T-helper 2 cell treated with Interferon-gamma antibody and Interleukin-4, amounts not matched to agents 5 μg/mL and 100 μg/mL, for 36 hours (primary cell): ENCODE measurements around the gene AHCY.
"Not testable (repeated sequence)": the region's sequence is repeated elsewhere in the genome, so short reads cannot be mapped to it uniquely, and the experiment has no call there.

ENCODE experiments used
- DNase-seq: peaks from one replicate; pipeline ENCODE4 v3.0.0; 2021; ENCODE audit warnings: low spot score
- H3K27ac Mint-ChIP-seq: one replicate; pipeline ENCODE4 v1.8.0; 2021; ENCODE audit warnings: mild to moderate bottlenecking, mixed read lengths
- H3K27me3 Mint-ChIP-seq: one replicate; pipeline ENCODE4 v1.8.0; 2021; ENCODE audit warnings: low read depth, mixed read lengths
- H3K36me3 Mint-ChIP-seq: one replicate; pipeline ENCODE4 v1.8.0; 2021; ENCODE audit warnings: low read depth, mixed read lengths
- H3K4me1 Mint-ChIP-seq: one replicate; pipeline ENCODE4 v1.8.0; 2021; ENCODE audit warnings: low read depth, mixed read lengths
- H3K4me3 Mint-ChIP-seq: one replicate; pipeline ENCODE4 v1.8.0; 2022; ENCODE audit warnings: mild to moderate bottlenecking, moderate library complexity, mixed read lengths
- H3K9me3 Mint-ChIP-seq: one replicate; pipeline ENCODE4 v1.8.0; 2021; ENCODE audit warnings: mixed read lengths

The AHCY gene

DNA sequence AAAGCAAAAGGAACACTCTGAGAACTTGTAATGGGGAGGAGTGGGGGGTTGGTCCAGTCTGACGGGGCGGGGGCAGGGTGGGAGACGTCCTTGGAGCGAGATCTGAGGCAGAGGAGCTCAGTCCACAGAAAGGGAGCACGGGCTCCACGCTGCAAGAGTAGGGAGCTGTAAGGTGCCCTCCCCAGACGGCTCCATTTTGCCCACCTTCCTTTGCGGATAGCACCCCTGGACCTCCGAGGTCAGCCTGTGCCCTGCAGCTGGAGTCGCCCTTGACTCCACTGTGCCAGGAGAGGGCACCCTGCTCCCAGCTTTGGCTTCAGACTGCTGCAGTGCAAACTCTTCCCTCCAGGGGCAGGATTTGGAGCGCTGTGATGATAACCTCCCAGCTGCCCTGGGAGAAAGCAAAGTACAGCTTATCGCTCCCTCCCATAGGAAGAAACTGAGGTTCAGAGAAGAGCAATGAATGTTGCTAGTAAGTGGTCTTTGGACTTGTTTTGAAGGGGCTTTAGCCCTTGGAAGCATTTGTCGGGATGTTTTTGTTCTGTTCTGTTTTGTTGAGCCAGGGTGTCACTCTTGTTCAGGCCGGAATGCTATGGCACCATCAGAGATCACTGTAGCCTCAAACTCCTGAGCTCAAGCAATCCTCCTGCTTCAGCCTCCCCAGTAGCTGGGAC, 9.5 kb upstream of the AHCY start:
- no peak overlapping the region for H3K27ac Mint-ChIP-seq
- peak overlapping the region; percentile 38 for H3K4me3 Mint-ChIP-seq
- DNase-seq = peak; percentile 77
- H3K36me3 Mint-ChIP-seq = no peaks in the 10 kb centered on the region
- H3K4me1 Mint-ChIP-seq = peaks cover 7% of the 10 kb centered on the region
- H3K9me3 Mint-ChIP-seq = no peaks in the 10 kb centered on the region
- H3K27me3 Mint-ChIP-seq = peaks cover 25% of the 10 kb centered on the region

DNA sequence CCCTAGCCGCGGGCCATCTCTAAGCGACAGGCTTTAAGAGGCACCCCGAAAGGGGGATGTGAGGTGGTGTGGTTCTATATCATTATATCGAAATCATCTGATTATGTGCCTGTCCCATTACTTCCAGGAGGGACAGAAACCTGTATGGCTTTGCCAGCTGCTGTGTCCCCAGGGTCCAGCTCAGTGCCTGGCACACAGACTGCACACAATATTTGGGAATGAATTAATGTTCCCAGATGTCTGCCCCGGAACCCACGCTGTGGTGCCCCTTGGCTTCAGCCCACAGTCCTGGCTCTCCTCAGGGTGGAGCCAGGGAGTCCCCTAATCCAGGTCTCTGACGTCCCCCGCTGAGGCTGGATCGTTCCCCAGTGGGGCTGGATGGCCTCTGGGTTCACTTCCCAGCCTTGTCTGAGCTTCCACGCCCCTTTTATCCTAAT, 8.9 kb upstream of the AHCY start:
- no peaks in the 10 kb centered on the region for H3K9me3 Mint-ChIP-seq
- DNase-seq = no peak
- no peaks in the 10 kb centered on the region for H3K36me3 Mint-ChIP-seq
- H3K27ac Mint-ChIP-seq = no peak overlapping the region
- peaks cover 7% of the 10 kb centered on the region for H3K4me1 Mint-ChIP-seq
- H3K4me3 Mint-ChIP-seq = no peak overlapping the region
- H3K27me3 Mint-ChIP-seq = peaks cover 25% of the 10 kb centered on the region

DNA sequence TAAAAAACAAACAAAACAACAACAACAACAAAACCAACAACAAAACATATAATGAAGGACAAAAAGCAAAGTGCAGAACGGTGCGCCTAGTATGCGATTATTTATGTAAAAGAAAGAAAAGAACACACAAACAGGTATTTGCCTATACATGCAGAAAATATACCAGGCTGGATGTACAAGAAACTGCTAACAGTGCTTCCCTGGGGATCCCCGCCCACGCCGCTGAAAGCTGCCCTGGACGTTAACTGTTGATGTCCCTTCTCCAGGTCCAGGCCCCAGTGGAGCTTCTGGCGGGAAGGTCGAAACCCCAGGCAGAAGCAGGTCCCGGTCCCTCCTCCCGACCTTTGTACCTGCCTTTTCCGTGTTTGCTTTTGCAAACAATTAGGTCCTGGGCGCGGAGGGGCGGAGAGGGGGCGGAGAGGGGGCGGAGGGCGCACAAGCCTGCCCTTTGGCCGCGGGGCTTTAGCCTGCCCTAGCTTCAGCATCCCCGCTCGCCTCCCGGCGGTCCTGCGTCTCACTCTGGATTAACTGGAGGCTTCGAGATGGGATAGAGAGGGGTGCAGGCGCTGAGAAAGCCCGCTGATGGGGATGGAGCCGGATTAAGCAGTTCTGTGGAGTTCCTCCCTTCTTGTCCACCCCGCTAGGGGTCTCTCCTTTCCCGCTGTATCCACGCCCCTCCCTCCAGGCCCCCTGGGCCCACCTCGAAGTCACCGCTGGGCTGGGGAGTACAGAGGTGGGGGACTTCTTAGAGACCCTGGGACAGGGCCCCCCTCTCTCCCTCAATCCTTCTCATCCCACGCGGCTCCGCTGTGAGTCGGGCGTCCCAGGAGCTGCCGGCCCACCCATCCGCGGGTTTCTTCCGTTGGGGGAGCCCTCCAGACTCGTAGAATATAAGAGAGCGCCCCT, 8.2 kb upstream of the AHCY start:
- Mint-ChIP-seq H3K36me3 (no peaks in the 10 kb centered on the region), H3K27ac (no peak overlapping the region), H3K27me3 (peaks cover 25% of the 10 kb centered on the region), H3K9me3 (no peaks in the 10 kb centered on the region), H3K4me3 (peak overlapping the region; percentile 18), H3K4me1 (peaks cover 7% of the 10 kb centered on the region)
- DNase-seq = no peak

DNA sequence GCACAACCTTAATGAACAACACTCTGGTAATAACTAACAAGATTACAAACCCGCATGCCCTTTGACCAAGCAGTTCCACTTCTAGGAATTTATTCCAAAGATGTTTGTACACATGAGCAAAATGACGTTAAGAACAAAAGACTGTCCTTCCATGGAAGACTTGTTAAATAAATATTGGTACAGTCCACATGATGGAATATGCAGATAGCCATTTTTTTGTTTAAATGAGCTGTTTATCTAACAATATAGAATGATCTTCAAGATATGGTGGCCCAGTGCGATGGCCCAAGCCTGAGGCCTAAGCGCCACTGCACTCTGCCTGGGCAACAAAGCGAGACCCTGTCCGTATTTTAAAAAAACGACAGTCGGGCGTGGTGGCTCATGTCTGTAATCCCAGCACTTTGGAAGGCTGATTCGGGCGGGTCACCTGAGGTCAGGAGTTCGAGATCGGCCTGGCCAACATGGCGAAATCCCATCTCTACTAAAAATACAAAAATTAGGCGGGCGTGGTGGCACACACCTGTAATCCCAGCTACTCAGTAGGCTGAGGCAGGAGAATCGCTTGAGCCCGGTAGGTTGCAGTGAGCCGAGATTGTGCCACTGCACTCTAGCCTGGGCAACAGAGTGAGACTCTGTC, 7.4 kb upstream of the AHCY start:
- no peak overlapping the region for H3K4me3 Mint-ChIP-seq
- no peak for DNase-seq
- no peaks in the 10 kb centered on the region for H3K9me3 Mint-ChIP-seq
- H3K27ac Mint-ChIP-seq = no peak overlapping the region
- no peaks in the 10 kb centered on the region for H3K36me3 Mint-ChIP-seq
- H3K4me1 Mint-ChIP-seq = peaks cover 7% of the 10 kb centered on the region
- H3K27me3 Mint-ChIP-seq = peaks cover 25% of the 10 kb centered on the region

DNA sequence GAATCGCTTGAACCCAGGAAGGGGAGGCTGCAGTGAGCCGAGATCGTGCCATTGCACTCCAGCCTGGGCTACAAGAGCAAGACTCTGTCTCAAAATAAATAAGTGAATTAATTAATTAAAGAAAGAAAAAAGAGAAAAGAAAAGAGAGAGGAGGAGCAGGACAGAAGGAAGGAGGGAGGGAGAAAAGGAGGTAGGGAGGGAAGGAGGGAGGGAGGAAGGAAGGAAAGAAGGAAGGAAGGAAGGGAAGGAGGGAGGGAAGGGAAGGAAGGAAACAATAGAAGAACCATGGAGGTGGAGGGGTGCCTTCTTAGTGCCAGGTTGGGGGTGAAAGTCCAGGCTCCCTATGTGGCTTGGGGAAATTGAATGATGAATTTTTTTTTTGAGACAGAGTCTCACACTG, 6.5 kb upstream of the AHCY start:
- H3K27me3 Mint-ChIP-seq = peaks cover 25% of the 10 kb centered on the region
- no peak overlapping the region for H3K4me3 Mint-ChIP-seq
- H3K36me3 Mint-ChIP-seq = no peaks in the 10 kb centered on the region
- H3K27ac Mint-ChIP-seq = no peak overlapping the region
- no peaks in the 10 kb centered on the region for H3K9me3 Mint-ChIP-seq
- DNase-seq = no peak
- H3K4me1 Mint-ChIP-seq = peaks cover 6% of the 10 kb centered on the region

DNA sequence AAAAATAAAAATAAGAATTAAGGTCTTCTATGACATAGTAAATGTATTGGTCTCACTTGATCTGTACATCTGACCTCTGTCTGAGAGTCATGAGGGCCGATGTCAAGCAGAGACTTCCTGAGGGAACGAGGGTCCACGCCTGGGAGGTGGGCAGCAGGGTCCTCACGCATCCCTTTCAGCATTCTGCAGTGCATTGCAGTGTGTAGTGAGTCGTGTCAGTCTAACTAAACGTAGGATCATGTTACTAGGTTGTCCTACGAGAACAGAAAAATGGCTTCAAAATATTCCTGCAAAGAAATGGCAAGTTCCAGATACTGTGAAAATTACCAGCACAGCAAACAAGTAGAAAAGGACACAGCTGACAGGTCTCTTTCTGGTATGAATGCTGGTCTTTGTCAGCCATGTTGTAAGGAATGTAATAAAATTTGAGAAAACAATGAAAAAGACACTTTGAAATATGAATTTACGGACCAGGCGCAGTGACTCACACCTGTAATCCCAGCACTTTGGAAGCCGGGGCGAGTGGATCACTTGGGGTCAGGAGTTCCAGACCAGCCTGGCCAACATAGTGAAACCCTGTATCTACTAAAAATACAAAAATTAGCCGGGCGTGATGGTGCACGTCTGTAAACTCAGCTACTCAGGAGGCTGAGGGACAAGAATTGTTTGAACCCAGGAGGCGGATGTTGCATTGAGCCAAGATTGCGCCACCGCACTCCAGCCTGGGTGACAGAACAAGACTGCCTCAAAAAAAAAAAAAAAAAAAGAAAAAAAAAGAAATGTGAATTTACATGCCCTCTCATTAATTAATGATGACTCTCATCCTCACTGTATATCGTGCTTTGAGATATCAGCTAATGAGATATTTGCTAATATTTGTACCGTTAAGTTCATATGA, 2.4 kb upstream of the AHCY start:
- peaks cover 4% of the 10 kb centered on the region for H3K27me3 Mint-ChIP-seq
- no peak for DNase-seq
- H3K4me3 Mint-ChIP-seq = no peak overlapping the region
- no peaks in the 10 kb centered on the region for H3K9me3 Mint-ChIP-seq
- H3K27ac Mint-ChIP-seq = no peak overlapping the region
- no peaks in the 10 kb centered on the region for H3K36me3 Mint-ChIP-seq
- peaks cover 8% of the 10 kb centered on the region for H3K4me1 Mint-ChIP-seq

DNA sequence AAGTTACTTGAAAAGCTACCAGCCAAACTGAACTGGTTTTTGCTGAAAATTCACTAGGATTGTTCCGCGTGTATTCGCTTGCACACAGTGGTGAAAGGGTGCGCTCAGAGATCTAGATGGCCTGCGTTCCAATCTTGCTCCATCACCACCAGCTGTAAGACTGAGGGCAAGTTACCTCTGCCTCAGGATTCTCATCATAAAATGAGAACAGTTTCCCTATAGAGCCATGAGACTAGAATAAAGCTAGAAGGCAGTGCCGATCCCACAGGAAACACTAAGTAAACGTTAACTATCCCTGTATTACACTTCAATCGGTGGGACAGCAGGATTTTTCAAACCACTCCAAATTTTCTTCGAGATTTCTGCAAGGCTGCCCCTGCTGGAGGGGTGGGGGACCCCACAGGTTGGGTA, 838 bp downstream of the AHCY start:
- Mint-ChIP-seq H3K4me1 (peaks cover 8% of the 10 kb centered on the region), H3K4me3 (peak overlapping the region; percentile 91), H3K9me3 (no peaks in the 10 kb centered on the region), H3K27ac (peak overlapping the region; percentile 85), H3K36me3 (no peaks in the 10 kb centered on the region), H3K27me3 (no peaks in the 10 kb centered on the region)
- no peak for DNase-seq

DNA sequence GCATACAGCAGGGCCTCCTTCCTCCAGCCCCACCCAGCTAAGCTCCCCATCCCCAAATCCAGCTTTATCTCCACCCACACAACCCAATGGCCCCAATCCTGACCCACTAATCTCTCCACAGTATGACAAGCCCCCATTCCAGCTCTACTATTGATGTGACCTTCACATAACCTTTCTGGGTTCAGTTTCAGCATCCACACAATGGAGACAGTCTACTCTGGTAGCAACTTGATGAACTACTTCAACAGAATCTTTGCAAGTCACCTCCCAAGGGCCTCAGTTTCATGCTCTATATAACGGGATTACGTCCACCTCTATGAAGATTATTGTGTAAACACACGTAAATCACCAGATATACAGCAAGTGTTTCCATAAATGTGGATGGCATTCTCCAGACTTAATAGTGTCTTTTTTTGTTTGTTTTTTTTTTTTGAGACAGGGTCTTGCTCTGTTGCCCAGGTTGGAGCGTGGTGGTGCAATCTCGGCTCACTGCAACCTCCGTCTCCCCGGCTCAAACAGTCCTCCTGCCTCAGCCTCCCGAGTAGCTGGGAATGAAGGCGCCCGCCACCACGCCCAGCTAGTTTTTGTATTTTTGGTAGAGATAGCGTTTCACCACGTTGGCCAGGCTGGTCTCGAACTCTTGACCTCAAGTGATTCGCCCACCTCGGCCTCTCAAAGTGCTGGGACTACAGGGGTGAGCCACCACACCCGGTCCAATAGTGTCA, 1.4 kb downstream of the AHCY start:
- Mint-ChIP-seq H3K9me3 (no peaks in the 10 kb centered on the region), H3K27me3 (no peaks in the 10 kb centered on the region), H3K4me3 (peak overlapping the region; percentile 91), H3K4me1 (peaks cover 8% of the 10 kb centered on the region), H3K36me3 (no peaks in the 10 kb centered on the region), H3K27ac (peak overlapping the region; percentile 85)
- DNase-seq = no peak

DNA sequence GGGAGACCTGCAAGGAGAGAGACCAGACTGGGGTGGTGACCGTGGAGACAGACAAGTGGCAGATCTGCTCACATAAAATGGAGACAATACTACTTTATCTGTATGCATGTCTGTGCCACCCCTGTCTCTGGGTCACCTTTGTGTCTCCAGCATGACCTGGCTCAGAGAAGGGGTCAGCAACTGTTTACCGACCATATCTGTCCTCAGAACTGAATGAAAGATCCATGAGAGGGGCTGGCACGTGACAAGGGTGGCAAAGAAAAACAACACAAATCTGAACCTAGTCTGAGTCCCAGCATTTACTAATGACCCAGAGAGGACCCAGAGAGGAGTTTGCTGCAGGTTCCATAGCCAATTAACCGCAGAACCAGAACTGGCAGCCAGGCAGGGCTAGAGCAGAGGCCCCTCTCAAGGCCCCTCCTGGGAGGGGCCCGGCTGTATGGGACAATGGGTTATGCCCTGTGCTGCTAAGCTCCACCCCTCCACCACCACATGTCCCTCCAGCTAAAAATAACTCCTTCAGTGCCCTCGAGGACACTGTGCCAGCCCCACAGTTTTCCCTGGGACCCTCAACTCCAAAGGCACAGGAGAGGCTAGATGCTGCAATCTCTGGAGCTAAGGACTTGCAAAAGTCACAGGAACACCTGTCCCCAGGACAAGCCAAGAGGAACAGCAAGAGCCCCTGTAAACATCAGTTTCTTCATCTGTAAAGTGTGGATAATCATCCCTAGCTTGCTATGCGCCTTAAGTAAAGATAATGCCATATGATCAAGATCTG, 2.2 kb downstream of the AHCY start:
- no peaks in the 10 kb centered on the region for H3K27me3 Mint-ChIP-seq
- H3K9me3 Mint-ChIP-seq = no peaks in the 10 kb centered on the region
- peak overlapping the region; percentile 28 for H3K27ac Mint-ChIP-seq
- DNase-seq = no peak
- H3K36me3 Mint-ChIP-seq = no peaks in the 10 kb centered on the region
- peaks cover 8% of the 10 kb centered on the region for H3K4me1 Mint-ChIP-seq
- peak overlapping the region; percentile 91 for H3K4me3 Mint-ChIP-seq

DNA sequence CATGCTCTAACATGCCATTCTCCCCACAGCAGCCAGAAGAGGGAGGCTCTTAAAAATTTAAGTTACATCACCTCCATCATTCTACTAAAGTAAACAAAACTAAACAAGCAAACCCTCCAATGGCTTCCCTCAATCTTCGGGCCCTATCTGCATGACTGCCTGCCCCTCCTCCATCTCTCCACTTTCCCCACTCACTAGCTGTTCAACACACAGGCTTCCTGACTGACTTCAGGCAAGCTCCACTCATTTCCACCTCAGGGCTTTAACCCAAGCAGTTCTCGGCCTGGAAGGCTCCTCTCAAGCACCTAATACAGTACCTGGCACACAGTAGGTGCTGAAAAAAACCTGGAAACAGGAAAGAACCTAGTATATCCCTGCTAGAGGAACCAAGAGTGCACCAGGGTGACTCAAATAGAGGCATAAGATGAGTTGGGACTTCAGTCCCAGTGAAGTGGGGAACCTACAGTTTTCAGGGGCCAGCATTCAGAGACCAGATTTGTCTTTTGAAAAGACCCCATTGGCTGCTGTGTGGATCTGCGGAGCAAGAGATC, 2.8 kb downstream of the AHCY start:
- H3K9me3 Mint-ChIP-seq = no peaks in the 10 kb centered on the region
- H3K27ac Mint-ChIP-seq = no peak overlapping the region
- H3K4me3 Mint-ChIP-seq = no peak overlapping the region
- peaks cover 8% of the 10 kb centered on the region for H3K4me1 Mint-ChIP-seq
- H3K36me3 Mint-ChIP-seq = peaks cover 2% of the 10 kb centered on the region
- DNase-seq = no peak
- no peaks in the 10 kb centered on the region for H3K27me3 Mint-ChIP-seq

DNA sequence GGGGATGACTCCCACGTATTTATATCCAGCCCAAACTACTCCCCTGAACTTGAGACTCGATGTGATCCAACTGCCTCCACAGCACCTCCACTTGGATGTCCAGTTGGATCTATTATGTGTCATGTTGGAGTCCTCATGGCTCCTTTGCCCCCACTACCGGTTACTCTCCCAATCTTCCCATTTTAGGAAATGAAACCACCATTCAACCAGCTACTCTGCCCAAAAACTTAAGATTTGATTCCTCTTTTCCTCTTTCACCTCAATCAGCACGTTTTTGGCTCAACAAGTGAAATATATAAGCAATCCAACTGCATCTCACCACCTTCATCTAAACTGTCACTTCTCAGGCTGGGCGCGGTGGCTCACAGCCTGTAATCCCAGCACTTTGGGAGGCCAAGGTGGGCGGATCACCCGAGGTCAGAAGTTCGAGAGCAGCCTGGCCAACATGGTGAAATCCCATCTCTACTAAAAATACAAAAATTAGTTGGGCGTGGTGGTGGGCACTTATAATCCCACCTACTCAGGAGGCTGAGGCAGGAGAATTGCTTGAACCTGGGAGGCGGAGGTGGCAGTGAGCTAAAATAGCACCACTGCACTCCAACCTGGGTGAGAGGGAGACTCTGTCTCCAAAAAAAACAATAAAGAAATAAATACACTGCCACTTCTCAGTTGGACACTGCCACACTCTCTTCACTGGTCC, 3.4 kb downstream of the AHCY start:
- no peak overlapping the region for H3K27ac Mint-ChIP-seq

DNA sequence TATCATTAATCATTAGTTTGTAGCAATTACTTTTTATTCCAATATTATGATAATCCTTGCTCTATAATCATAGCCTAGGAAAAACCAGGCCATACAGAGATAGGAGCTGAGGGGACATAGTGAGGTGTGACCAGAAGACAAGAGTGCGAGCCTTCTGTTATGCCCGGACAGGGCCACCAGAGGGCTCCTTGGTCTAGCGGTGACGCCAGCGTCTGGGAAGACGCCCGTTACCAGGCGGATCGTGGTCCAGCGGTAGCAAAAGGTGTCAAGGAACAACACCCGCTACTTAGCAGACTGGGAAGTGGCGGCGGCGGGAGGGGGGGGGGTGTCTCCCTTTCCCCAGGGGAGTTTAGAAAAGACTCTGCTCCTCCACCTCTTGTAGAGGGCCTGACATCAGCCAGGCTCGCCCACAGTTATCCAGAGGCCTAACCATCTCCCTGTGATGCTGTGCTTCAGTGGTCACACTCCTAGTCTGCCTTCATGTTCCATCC, 4.8 kb downstream of the AHCY start:
- DNase-seq, H3K9me3 Mint-ChIP-seq, H3K27ac Mint-ChIP-seq, H3K27me3 Mint-ChIP-seq, H3K36me3 Mint-ChIP-seq, H3K4me3 Mint-ChIP-seq, H3K4me1 Mint-ChIP-seq: not testable (repeated sequence)

More for the DNA sequence above, 3.4 kb downstream of the AHCY start:
- no peaks in the 10 kb centered on the region for H3K27me3 Mint-ChIP-seq
- DNase-seq = no peak
- H3K4me3 Mint-ChIP-seq = no peak overlapping the region
- H3K36me3 Mint-ChIP-seq = peaks cover 2% of the 10 kb centered on the region
- peaks cover 8% of the 10 kb centered on the region for H3K4me1 Mint-ChIP-seq
- no peaks in the 10 kb centered on the region for H3K9me3 Mint-ChIP-seq
